AG08396 (cell line): ENCODE measurements around the gene GNAO1.
A peak's percentile ranks its signal among the peaks of the same experiment; 100 is the strongest.
"Not testable (repeated sequence)": the region's sequence is repeated elsewhere in the genome, so short reads cannot be mapped to it uniquely, and the experiment has no call there.

Source experiments
- DNase-seq: peaks from one replicate; pipeline ENCODE4 v3.0.0; 2012; ENCODE audit warnings: low spot score, mixed read lengths

The GNAO1 gene

DNA sequence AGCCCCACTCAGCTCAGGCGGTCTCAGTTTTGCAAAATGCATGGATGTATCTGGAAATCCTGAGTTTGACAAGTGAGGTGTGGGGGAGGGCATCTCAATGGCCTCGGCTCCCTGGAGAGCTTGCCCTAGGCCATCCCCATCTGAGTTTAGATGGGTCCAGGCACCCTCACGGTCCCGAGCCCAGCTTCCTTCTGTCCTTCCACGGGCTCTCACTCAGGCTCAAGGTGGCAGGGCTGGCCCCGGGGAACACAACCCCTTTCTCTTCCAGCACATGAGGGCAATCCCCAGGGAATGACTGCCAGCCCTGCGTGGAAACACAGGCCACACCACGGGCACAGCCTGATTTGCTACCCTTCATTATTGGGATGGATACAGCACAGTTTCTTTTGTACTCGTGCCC, 175.7 kb downstream of the GNAO1 start:
- DNase-seq = no peak

GRCh38 chr16:56367764-56368163, 176.5 kb downstream of the GNAO1 start:
- no peak for DNase-seq

GRCh38 chr16:56368545-56368944, 177.3 kb downstream of the GNAO1 start:
- DNase-seq = no peak

- no peak for DNase-seq
These were observed 177.9 kb downstream of the GNAO1 start for GRCh38 chr16:56369202-56369601.

- DNase-seq = no peak
These were observed 179.0 kb downstream of the GNAO1 start for GRCh38 chr16:56370185-56370874.

GRCh38 chr16:56370875-56371659, 179.8 kb downstream of the GNAO1 start:
- DNase-seq = peak; percentile 58

DNA sequence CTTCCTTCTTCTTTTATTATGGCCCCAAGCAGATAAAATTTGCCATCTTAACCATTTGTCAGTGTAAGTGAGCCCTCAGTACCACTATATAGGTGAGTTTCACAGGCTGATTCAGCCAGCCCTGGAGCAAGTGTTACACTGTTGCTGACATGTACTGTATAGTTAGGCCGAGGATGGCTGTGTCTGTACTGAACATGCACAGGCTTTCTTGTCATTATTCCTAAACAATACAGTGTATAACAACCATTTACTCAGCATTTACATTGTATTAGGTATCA, 180.3 kb downstream of the GNAO1 start:
- DNase-seq = no peak

- no peak for DNase-seq
These were observed 180.8 kb downstream of the GNAO1 start for GRCh38 chr16:56372013-56372634.

DNA sequence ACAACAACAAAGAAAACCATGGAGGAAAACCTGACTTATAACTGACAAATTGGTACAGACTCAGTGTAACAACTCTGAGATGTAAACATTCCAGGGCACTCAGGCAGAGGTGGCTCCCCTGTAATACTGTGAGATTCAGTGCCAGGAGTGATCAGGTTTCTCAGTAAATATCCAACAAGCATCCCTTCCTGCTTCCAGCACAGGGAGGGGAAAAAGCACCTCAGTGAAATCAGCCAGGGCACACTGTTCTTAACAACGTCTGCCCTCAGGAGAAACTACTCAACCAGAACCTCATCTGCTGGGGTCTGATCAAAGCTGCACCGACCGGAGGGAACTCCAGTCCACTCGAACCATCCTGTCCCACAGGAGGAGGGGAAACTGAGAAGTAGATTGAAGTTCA, 181.7 kb downstream of the GNAO1 start:
- DNase-seq = no peak

DNA sequence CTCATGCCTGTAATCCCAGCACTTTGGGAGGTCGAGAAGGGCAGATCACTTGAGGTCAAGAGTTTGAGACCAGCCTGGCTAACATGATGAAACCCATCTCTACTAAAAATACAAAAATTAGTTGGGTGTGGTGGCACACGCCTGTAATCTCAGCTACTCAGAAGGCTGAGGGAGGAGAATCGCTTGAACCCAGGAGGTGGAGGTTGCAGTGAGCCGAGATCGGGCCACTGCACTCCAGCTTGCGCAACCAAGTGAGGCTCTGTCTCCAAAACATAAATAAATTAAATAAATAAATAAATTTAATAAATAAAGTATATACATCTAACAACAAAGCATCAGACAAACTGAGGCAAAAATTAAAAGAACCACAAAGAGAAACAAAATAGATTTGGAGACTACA, 184.5 kb downstream of the GNAO1 start:
- not testable (repeated sequence) for DNase-seq

DNA sequence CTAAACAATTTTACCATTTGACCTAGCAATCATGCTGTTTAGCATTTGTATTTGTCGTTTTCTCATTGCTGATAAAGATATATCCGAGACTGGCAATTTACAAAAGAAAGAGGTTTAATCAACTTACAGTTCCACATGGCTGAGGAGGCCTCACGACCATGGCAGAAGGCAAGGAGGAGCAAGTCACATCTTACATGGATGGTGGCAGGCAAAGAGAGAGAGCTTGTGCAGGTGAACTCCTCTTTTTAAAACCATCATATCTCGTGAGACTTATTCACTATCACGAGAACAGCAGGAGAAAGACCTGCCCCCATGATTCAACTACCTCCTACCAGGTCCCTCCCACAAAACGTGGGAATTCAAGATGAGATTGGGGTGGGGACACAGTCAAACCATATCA, 187.8 kb downstream of the GNAO1 start:
- DNase-seq = not testable (repeated sequence)

GRCh38 chr16:56380778-56381485, 189.6 kb downstream of the GNAO1 start:
- DNase-seq = not testable (repeated sequence)

DNA sequence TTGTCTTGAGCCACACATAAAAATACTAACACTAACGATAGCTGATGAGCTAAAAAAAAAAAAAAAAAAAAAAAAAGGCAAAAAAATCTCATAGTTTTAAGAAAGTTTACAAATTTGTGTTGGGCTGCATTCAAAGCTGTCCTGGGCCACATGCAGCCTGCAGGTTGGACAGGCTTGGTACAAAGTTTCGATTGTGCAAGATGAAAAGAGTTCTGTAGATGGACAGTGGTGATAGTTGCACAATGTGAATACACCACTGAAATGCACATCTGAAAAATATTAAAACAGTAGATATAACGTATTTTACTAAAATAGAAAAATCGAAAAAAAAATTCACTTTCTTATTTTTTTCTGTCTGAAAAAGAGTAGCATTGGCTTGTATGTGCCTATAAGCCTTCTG, 191.2 kb downstream of the GNAO1 start:
- no peak for DNase-seq

- peak; percentile 32 for DNase-seq
These were observed 191.6 kb downstream of the GNAO1 start for GRCh38 chr16:56382901-56383355.

- DNase-seq = no peak
These were observed 192.9 kb downstream of the GNAO1 start for GRCh38 chr16:56384074-56384721.

GRCh38 chr16:56387396-56387795, 196.1 kb downstream of the GNAO1 start:
- DNase-seq = no peak

GRCh38 chr16:56388209-56388608, 196.9 kb downstream of the GNAO1 start:
- DNase-seq = no peak

DNA sequence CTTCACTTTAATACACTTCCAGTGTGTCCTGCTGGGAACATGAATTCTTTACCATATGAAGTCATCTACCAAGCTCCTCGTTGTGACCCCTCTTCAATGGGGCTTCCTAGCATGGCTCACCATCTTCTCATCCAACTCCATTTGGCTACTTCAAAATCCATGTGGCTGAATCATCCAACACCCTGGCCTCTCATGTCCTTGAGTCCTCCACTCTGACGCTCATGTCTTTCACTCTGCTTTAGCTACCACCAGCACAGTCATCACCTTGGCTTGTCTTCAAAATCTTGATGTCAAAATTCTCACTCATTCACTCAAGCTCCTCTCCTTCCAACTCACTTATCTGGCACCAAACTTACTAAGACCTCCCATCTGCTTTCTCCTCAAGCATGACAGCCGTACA, 198.3 kb downstream of the GNAO1 start:
- DNase-seq = peak; percentile 88

- DNase-seq = not testable (repeated sequence)
These were observed 205.4 kb downstream of the GNAO1 start for GRCh38 chr16:56396724-56397123.

GRCh38 chr16:56399047-56399446, 207.8 kb downstream of the GNAO1 start:
- no peak for DNase-seq

GRCh38 chr16:56399486-56399885, 208.2 kb downstream of the GNAO1 start:
- no peak for DNase-seq

DNA sequence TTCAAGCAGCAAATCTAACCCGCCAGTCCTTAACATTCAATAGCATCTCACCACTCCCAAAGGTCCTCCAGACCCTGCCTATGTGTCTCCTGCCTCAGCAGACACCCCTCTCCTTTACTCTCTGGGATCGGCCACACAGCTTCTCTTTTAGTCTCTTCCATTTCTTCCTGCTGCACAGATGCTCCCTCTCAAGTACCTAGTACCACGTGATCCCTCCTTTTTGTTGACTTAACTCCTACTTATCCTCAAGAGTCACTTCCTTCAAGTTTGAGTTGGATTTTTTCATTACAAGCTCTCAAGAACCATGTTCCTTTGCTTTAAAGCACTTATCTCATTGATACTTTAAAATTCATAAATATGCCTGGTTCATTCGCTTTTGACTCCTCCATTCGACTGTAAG, 209.2 kb downstream of the GNAO1 start:
- no peak for DNase-seq
